ENCODE data around the gene SEPTIN11.

SEPTIN11 gene

GRCh38 chr4:76905521-76905920 lies 44.0 kb upstream of the SEPTIN11 start:
- no peak for TF ChIP-seq CTCF (IDR thresholded peaks at IDR 0.05; ENCODE audit: insufficient read depth, low read length, poor library complexity, severe bottlenecking)
- TF ChIP-seq EZH2phosphoT487 (conservative IDR thresholded peaks at IDR 0.05; ENCODE audit: low read length): no peak
- H3K36me3 ChIP-seq (ENCODE audit: low read length): no peaks in the 10 kb centered on the region
- H3K27me3 ChIP-seq (ENCODE audit: low read length): no peaks in the 10 kb centered on the region
- H4K20me1 ChIP-seq (ENCODE audit: low read depth, low read length): no peaks in the 10 kb centered on the region
- H3K9me3 ChIP-seq (ENCODE audit: insufficient read depth, low read length): no peaks in the 10 kb centered on the region
- no peak overlapping the region for H3K27ac ChIP-seq (ENCODE audit: low read depth, low read length)
- no peak overlapping the region for H3K9ac ChIP-seq (ENCODE audit: low read length)
- no peaks in the 10 kb centered on the region for H3F3A ChIP-seq (ENCODE audit: insufficient read depth)
- no peaks in the 10 kb centered on the region for H3K9me2 ChIP-seq (replicated peaks; ENCODE audit: insufficient read depth, low read length)
- H3K4me2 ChIP-seq (ENCODE audit: low read depth, low read length, poor library complexity, severe bottlenecking): no peak overlapping the region
- H3K79me2 ChIP-seq (ENCODE audit: insufficient read depth, low read length): no peaks in the 10 kb centered on the region
- H2AFZ ChIP-seq (ENCODE audit: low read depth, low read length, severe bottlenecking): no peak overlapping the region
- no peak overlapping the region for H3K4me3 ChIP-seq (ENCODE audit: insufficient read depth, low read length, poor library complexity, severe bottlenecking)

- no peaks in the 10 kb centered on the region for H3K36me3 ChIP-seq (ENCODE audit: low read length)
- no peaks in the 10 kb centered on the region for H4K20me1 ChIP-seq (ENCODE audit: low read depth, low read length)
- no peak overlapping the region for H3K9ac ChIP-seq (ENCODE audit: low read length)
- no peak overlapping the region for H3K4me2 ChIP-seq (ENCODE audit: low read depth, low read length, poor library complexity, severe bottlenecking)
- H3K79me2 ChIP-seq (ENCODE audit: insufficient read depth, low read length): no peaks in the 10 kb centered on the region
- H3K27ac ChIP-seq (ENCODE audit: low read depth, low read length): no peak overlapping the region
- no peaks in the 10 kb centered on the region for H3K9me2 ChIP-seq (replicated peaks; ENCODE audit: insufficient read depth, low read length)
- TF ChIP-seq EZH2phosphoT487 (conservative IDR thresholded peaks at IDR 0.05; ENCODE audit: low read length) (no peak), CTCF (IDR thresholded peaks at IDR 0.05; ENCODE audit: insufficient read depth, low read length, poor library complexity, severe bottlenecking) (no peak)
- H3K9me3 ChIP-seq (ENCODE audit: insufficient read depth, low read length): no peaks in the 10 kb centered on the region
- no peaks in the 10 kb centered on the region for H3F3A ChIP-seq (ENCODE audit: insufficient read depth)
- H3K27me3 ChIP-seq (ENCODE audit: low read length): no peaks in the 10 kb centered on the region
- no peak overlapping the region for H2AFZ ChIP-seq (ENCODE audit: low read depth, low read length, severe bottlenecking)
- H3K4me3 ChIP-seq (ENCODE audit: insufficient read depth, low read length, poor library complexity, severe bottlenecking): no peak overlapping the region
These were observed 39.8 kb upstream of the SEPTIN11 start for GRCh38 chr4:76909711-76910110.

GRCh38 chr4:76920715-76921114 lies 28.8 kb upstream of the SEPTIN11 start:
- no peaks in the 10 kb centered on the region for H3K79me2 ChIP-seq (ENCODE audit: insufficient read depth, low read length)
- no peaks in the 10 kb centered on the region for H3K27me3 ChIP-seq (ENCODE audit: low read length)
- H4K20me1 ChIP-seq (ENCODE audit: low read depth, low read length): no peaks in the 10 kb centered on the region
- H3K36me3 ChIP-seq (ENCODE audit: low read length): no peaks in the 10 kb centered on the region
- H2AFZ ChIP-seq (ENCODE audit: low read depth, low read length, severe bottlenecking): no peak overlapping the region
- no peaks in the 10 kb centered on the region for H3K9me3 ChIP-seq (ENCODE audit: insufficient read depth, low read length)
- H3K4me2 ChIP-seq (ENCODE audit: low read depth, low read length, poor library complexity, severe bottlenecking): no peak overlapping the region
- no peak overlapping the region for H3K4me3 ChIP-seq (ENCODE audit: insufficient read depth, low read length, poor library complexity, severe bottlenecking)
- TF ChIP-seq CTCF (IDR thresholded peaks at IDR 0.05; ENCODE audit: insufficient read depth, low read length, poor library complexity, severe bottlenecking) (no peak), EZH2phosphoT487 (conservative IDR thresholded peaks at IDR 0.05; ENCODE audit: low read length) (no peak)
- no peak overlapping the region for H3K9ac ChIP-seq (ENCODE audit: low read length)
- no peaks in the 10 kb centered on the region for H3F3A ChIP-seq (ENCODE audit: insufficient read depth)
- no peak overlapping the region for H3K27ac ChIP-seq (ENCODE audit: low read depth, low read length)
- no peaks in the 10 kb centered on the region for H3K9me2 ChIP-seq (replicated peaks; ENCODE audit: insufficient read depth, low read length)
